GM12878 (cell line): ENCODE measurements around the gene SLC9C2. TPM values are rescaled to one million over a fixed set of nuclear protein-coding genes. Genes with fewer than 3 reads are reported as not detected.

Experiments
- ATAC-seq: fragments of 200-7000 bp; cut with Tn5 transposase; 3 replicates; pipeline ENCODE4 v1.9.1; 2020; ENCODE audit warnings: mild to moderate bottlenecking, moderate library complexity
- BruUV-seq: library from RNA; stranded (reverse); fragments of 400-500 nt; replicated peaks from 2 replicates; lab custom pipeline; 2021; lab: Mats Ljungman, UMichigan
- CTCF ChIA-PET: fragments of 300-600 bp; sonication (Branson Sonifier 250); formaldehyde crosslinking; extraction: SDS; loops from one replicate; lab custom pipeline; 2021; ENCODE audit warnings: inconsistent platforms; lab: Yijun Ruan, JAX
- POLR2A ChIA-PET: fragments of 350-600 bp; formaldehyde crosslinking; extraction: SDS; loops from one replicate; lab custom pipeline; 2021; ENCODE audit warnings: inconsistent platforms; lab: Charles Lee
- RAD21 ChIA-PET: fragments of 300-600 bp; sonication (Branson Sonifier 250); formaldehyde crosslinking; loops from one replicate; lab custom pipeline; 2023; ENCODE audit warnings: antibody characterized with exemption; ENCODE audit not compliant: unreplicated experiment; lab: Charles Lee
- SMC1A ChIA-PET: fragments of 300-600 bp; sonication (Branson Sonifier 250); formaldehyde crosslinking; loops from one replicate; lab custom pipeline; 2023; ENCODE audit not compliant: unreplicated experiment, uncharacterized antibody; lab: Charles Lee
- DNase-seq: peaks from one replicate; pipeline ENCODE4 v3.0.0-alpha.2; 2011; ENCODE audit warnings: low read depth, low spot score
- FAIRE-seq: peaks from 3 replicates; lab custom pipeline; 2011; peaks lifted over from hg19 to GRCh38; lab: Jason Lieb, UNC
- H2AFZ ChIP-seq: 2 replicates; pipeline ENCODE4 v1.6.0; 2011; ENCODE audit warnings: low read depth, low read length, control low read depth; ENCODE audit not compliant: control insufficient read depth
- H3K27ac ChIP-seq: 2 replicates; pipeline ENCODE4 v1.5.1; 2011; ENCODE audit warnings: control low read depth; ENCODE audit not compliant: control insufficient read depth, insufficient read depth
- H3K27me3 ChIP-seq, 2 experiments: replicated peaks in 1 of 2; 2 replicates each; pipeline versions ENCODE4 v1.6.0 to v1.6.1; 2011; ENCODE audit warnings: low read length in 1 of 2; ENCODE audit not compliant: control insufficient read depth in 2 of 2, insufficient read depth in 2 of 2
- H3K36me3 ChIP-seq, 2 experiments: 2 replicates each; pipeline ENCODE4 v1.5.1; 2011; ENCODE audit warnings: low read length in 1 of 2; ENCODE audit not compliant: control insufficient read depth in 2 of 2, insufficient read depth in 2 of 2
- H3K4me1 ChIP-seq: 2 replicates; pipeline ENCODE4 v1.6.1; 2011; ENCODE audit warnings: mild to moderate bottlenecking, low read length, moderate library complexity, mixed read lengths; ENCODE audit not compliant: control insufficient read depth, insufficient read depth
- H3K4me2 ChIP-seq: 2 replicates; pipeline ENCODE4 v1.6.0; 2011; ENCODE audit warnings: control low read depth; ENCODE audit not compliant: control insufficient read depth, insufficient read depth
- H3K4me3 ChIP-seq: fragments of 200-600 bp; sonication (generic); 2 replicates; pipeline ENCODE4 v1.5.1; 2016
- H3K79me2 ChIP-seq: 2 replicates; pipeline ENCODE4 v1.6.0; 2011; ENCODE audit warnings: low read length; ENCODE audit not compliant: control insufficient read depth, insufficient read depth
- H3K9ac ChIP-seq: 2 replicates; pipeline ENCODE4 v1.8.0; 2011; ENCODE audit warnings: low read length, control low read depth, mixed read lengths; ENCODE audit not compliant: control insufficient read depth, insufficient read depth
- H3K9me3 ChIP-seq: replicated peaks from 3 replicates; pipeline ENCODE4 v1.5.1; 2011; ENCODE audit warnings: mild to moderate bottlenecking, low read length; ENCODE audit not compliant: control insufficient read depth, insufficient read depth
- H4K20me1 ChIP-seq: 2 replicates; pipeline ENCODE4 v1.6.0; 2011; ENCODE audit not compliant: control insufficient read depth, insufficient read depth
- KLF5 ChIP-seq: fragments of 450-650 bp; IDR thresholded peaks from 2 replicates; pipeline ENCODE4 v1.6.1; 2014; ENCODE audit warnings: mild to moderate bottlenecking; ENCODE audit not compliant: partially characterized antibody
- MLLT1 ChIP-seq: fragments of 450-650 bp; IDR thresholded peaks from 2 replicates; pipeline ENCODE4 v1.6.1; 2016; ENCODE audit warnings: mild to moderate bottlenecking
- YY1 ChIP-seq: IDR thresholded peaks from 2 replicates; pipeline ENCODE4 v1.6.1; 2011; ENCODE audit warnings: low read depth, mild to moderate bottlenecking, low read length
- WGBS: methylation state at CpG from one replicate; pipeline ENCODE4 v1.1.6; 2016; ENCODE audit warnings: low lambda C conversion rate; ENCODE audit not compliant: insufficient replicate concordance, insufficient coverage; ENCODE audit errors: missing lambda C conversion rate; 5-methylcytosine and 5-hydroxymethylcytosine counted together
- in situ Hi-C: fragments of 300-500 bp; cut with MboI; formaldehyde crosslinking; loops from 9 replicates; pipeline ENCODE4 v1.14.3; 2018; ENCODE audit warnings: mixed read lengths
- intact Hi-C: fragments of 100-400 bp; cut with micrococcal nuclease; formaldehyde crosslinking; loops from one replicate; pipeline ENCODE4 v1.14.2; 2022; ENCODE audit not compliant: unreplicated experiment
- polyA plus RNA-seq, 11 experiments: library from polyadenylated mRNA; depleted of rRNA in 4 of 11; unstranded in 6 of 11; stranded (reverse) in 5 of 11; fragments of >200 nt; fragmentation: Nextera tagmentation in 4 of 11; fragmentation: Illumina TruSeq in 1 of 11; extraction: Ambion mirVana in 4 of 11; extraction: Trizol in 1 of 11; gene quantifications; 1 replicate in 1 of 11; 2 replicates in 10 of 11; pipeline versions ENCODE4 v1.2.1 to v1.2.3, GENCODE V29; 2011 to 2016; ENCODE audit warnings: inconsistent platforms in 2 of 11, missing spikeins in 2 of 11, low read depth in 1 of 11
- total RNA-seq, 4 experiments: library from RNA; depleted of rRNA in 3 of 4; stranded (reverse); fragments of >200 nt in 3 of 4; fragmentation: Illumina TruSeq in 1 of 4; extraction: Trizol in 1 of 4; gene quantifications; 2 replicates each; pipeline versions ENCODE4 v1.2.1 to v1.2.3, GENCODE V29; 2013 to 2021

SLC9C2 gene
- total and polyA plus RNA-seq, 10 of the 15 experiments (the other 5 are each of a cell fraction or from before 2014, with no cell fraction given) = not detected

GRCh38 chr1:173479649-173480048 lies 123.2 kb downstream of the SLC9C2 start (continued):
- TF ChIP-seq YY1 = no peak

- SMC1A ChIA-PET = interaction anchor here (0.6 to 2.6 kb wide), 10 partner anchors 11 to 1676 kb away, joined by 3 to 8 read pairs (median 4); no protein-coding TSS in a partner anchor
- Histone ChIP-seq H3K4me1 (peaks cover 12% of the 10 kb centered on the region), H2AFZ (peak overlapping the region; percentile 99; the same call in 1 of the 2 replicates), H4K20me1 (no peaks in the 10 kb centered on the region), H3K4me2 (peak overlapping the region; percentile 93), H3K4me3 (peak overlapping the region; percentile 94), H3K9me3 (no peaks in the 10 kb centered on the region), H3K27me3 (no peaks in the 10 kb centered on the region), H3K36me3 (peaks cover 2 to 13% of the 10 kb centered on the region in 2 experiments; a peak in 3 of 4 replicates), H3K27ac (peak overlapping the region; percentile 91), H3K9ac (peak overlapping the region; percentile 94), H3K79me2 (peaks cover 41% of the 10 kb centered on the region)
- no peak for TF ChIP-seq KLF5
- 0 out of 2 replicates have a peak, but pooled peaks have one; percentile 48 for TF ChIP-seq MLLT1
- CTCF ChIA-PET = interaction anchor here (0.9 to 2.5 kb wide), 10 partner anchors 8 to 734 kb away, joined by 3 to 12 read pairs (median 4); partner anchors contain the start of gene ZBTB37
- FAIRE-seq = no peak
- 39% methylated on average over 9 of the region's 9 CpGs for WGBS
- DNase-seq = no peak
- BruUV-seq = TSS peak; percentile 55
- ATAC-seq = no peak
- POLR2A ChIA-PET = interaction anchor here (0.6 to 2.3 kb wide), 11 partner anchors 11 to 746 kb away, joined by 3 to 9 read pairs (median 5); partner anchors contain the start of genes KLHL20 and ZBTB37
- in situ Hi-C loops (no loop called here), intact Hi-C loops (no loop called here)
- RAD21 ChIA-PET = interaction anchor here (0.9 to 3.4 kb wide), 6 partner anchors 40 to 734 kb away, joined by 3 to 15 read pairs (median 4); no protein-coding TSS in a partner anchor
These were observed 124.7 kb downstream of the SLC9C2 start for GRCh38 chr1:173478094-173478674.
